Measurements from ENCODE around the gene STK32C. TPM values are rescaled to one million over a fixed set of nuclear protein-coding genes. Genes with fewer than 3 reads are reported as not detected.
A peak's percentile ranks its signal among the peaks of the same experiment; 100 is the strongest.

The STK32C gene
- total RNA-seq, 6 experiments from 2014 or later: 1.6 to 3.5 (median 2.1) TPM

GRCh38 chr10:132257271-132257670 is 50.5 kb downstream of the STK32C start:
- H3K9me3 ChIP-seq: no peaks in the 10 kb centered on the region
- 60% methylated on average over 1 of the region's 8 CpGs for WGBS (ENCODE audit: insufficient coverage, low coverage, low lambda C conversion rate, missing lambda C conversion rate)
- DNase-seq: no peak
- no peaks in the 10 kb centered on the region for H3K4me1 ChIP-seq
- ATAC-seq: no peak
- TF ChIP-seq POLR2A (IDR thresholded peaks at IDR 0.05) (no peak), CTCF (IDR thresholded peaks at IDR 0.05) (no peak)
- no peak overlapping the region for H3K4me3 ChIP-seq
- no peaks in the 10 kb centered on the region for H3K36me3 ChIP-seq
- no peak overlapping the region for H3K27ac ChIP-seq
- intact Hi-C loops (cut with DNase I): no loop called here
- no peaks in the 10 kb centered on the region for H3K27me3 ChIP-seq

- WGBS (ENCODE audit: insufficient coverage, low coverage, low lambda C conversion rate, missing lambda C conversion rate): 69% methylated on average over 2 of the region's 5 CpGs
- ATAC-seq: no peak
- TF ChIP-seq POLR2A (IDR thresholded peaks at IDR 0.05) (no peak), CTCF (IDR thresholded peaks at IDR 0.05) (no peak)
- Histone ChIP-seq H3K27me3 (no peaks in the 10 kb centered on the region), H3K9me3 (no peaks in the 10 kb centered on the region), H3K27ac (no peak overlapping the region), H3K4me3 (no peak overlapping the region), H3K4me1 (no peaks in the 10 kb centered on the region), H3K36me3 (no peaks in the 10 kb centered on the region)
- intact Hi-C loops (cut with DNase I): no loop called here
- no peak for DNase-seq
Measured at GRCh38 chr10:132256866-132257265, 50.9 kb downstream of the STK32C start.

- TF ChIP-seq POLR2A (IDR thresholded peaks at IDR 0.05): no peak
- no peak for TF ChIP-seq CTCF (IDR thresholded peaks at IDR 0.05)
- 23% methylated on average over 2 of the region's 23 CpGs for WGBS (ENCODE audit: insufficient coverage, low coverage, low lambda C conversion rate, missing lambda C conversion rate)
- intact Hi-C loops (cut with DNase I): no loop called here
Measured at GRCh38 chr10:132255489-132256344, 52.0 kb downstream of the STK32C start.

GRCh38 chr10:132254841-132255240 is 52.9 kb downstream of the STK32C start:
- H3K27ac ChIP-seq: no peak overlapping the region
- no peak for DNase-seq
- TF ChIP-seq POLR2A (IDR thresholded peaks at IDR 0.05): no peak
- TF ChIP-seq CTCF (IDR thresholded peaks at IDR 0.05): no peak
- intact Hi-C loops (cut with DNase I): no loop called here
- H3K9me3 ChIP-seq: no peaks in the 10 kb centered on the region
- no peaks in the 10 kb centered on the region for H3K36me3 ChIP-seq
- ATAC-seq: no peak
- H3K4me3 ChIP-seq: no peak overlapping the region
- H3K27me3 ChIP-seq: no peaks in the 10 kb centered on the region
- H3K4me1 ChIP-seq: no peaks in the 10 kb centered on the region
- WGBS (ENCODE audit: insufficient coverage, low coverage, low lambda C conversion rate, missing lambda C conversion rate): 38% methylated on average over 8 of the region's 14 CpGs

More at GRCh38 chr10:132255489-132256344, 52.0 kb downstream of the STK32C start:
- ATAC-seq (peak in 2 of 4 donors; percentile 2 to 13), DNase-seq (no peak)
- no peak overlapping the region for H3K27ac ChIP-seq
- H3K4me3 ChIP-seq: no peak overlapping the region
- no peaks in the 10 kb centered on the region for H3K36me3 ChIP-seq
- no peaks in the 10 kb centered on the region for H3K4me1 ChIP-seq
- H3K9me3 ChIP-seq: no peaks in the 10 kb centered on the region
- H3K27me3 ChIP-seq: no peaks in the 10 kb centered on the region

All from right lobe of liver (tissue), 6 donors.